ENCODE measurements around the gene ACOX3. TPM values are rescaled to one million over a fixed set of nuclear protein-coding genes. Genes with fewer than 3 reads are reported as not detected.
"Not testable (repeated sequence)": the region's sequence is repeated elsewhere in the genome, so short reads cannot be mapped to it uniquely, and the experiment has no call there.

The ACOX3 gene
- 13.1 TPM for total RNA-seq (2013)
- polyA plus RNA-seq, result 10 to 100 TPM in 2 of 3 donors, 1 to 10 TPM in 1; 3.8 to 16.8 (median 13.3) TPM
- polyA minus RNA-seq, result 9.6 and 11.8 TPM in 2 replicates
- 7.0 to 14.8 (median 11.9) reads per million in 11 experiments for total RNA-seq

- peak within 1 kb of the TSS; percentile 63 to 88 (median 71) for H3K4me3 ChIP-seq (replicated peaks in 1 of 3; ENCODE audit: low read depth in 2 of 3, low read length in 3 of 3)
- Mint-ChIP-seq H3K4me1 (peaks cover 29% of the 10 kb centered on the region), H3K36me3 (peaks cover 12 to 17% of the 10 kb centered on the region in 2 donors), H3K27me3 (ENCODE audit: low read depth in 3 of 3) (peaks cover 0 to 2% (median 0%) of the 10 kb centered on the region in 3 donors), H3K27ac (peak within 1 kb of the TSS; percentile 98 to 100 (median 100)), H3K9me3 (peaks cover 11 to 26% (median 20%) of the 10 kb centered on the region in 7 donors), H3K4me3 (peak within 1 kb of the TSS; percentile 87 to 98)
- H3K9me3 ChIP-seq (replicated peaks in 1 of 2; ENCODE audit: control insufficient read depth in 1 of 2, insufficient read depth in 1 of 2, low read length in 2 of 2), result no peaks in the 10 kb centered on the region
- peak within 1 kb of the TSS; percentile 89 for H3K9ac ChIP-seq (ENCODE audit: insufficient read depth, low read length, poor library complexity, severe bottlenecking)
- under 1% methylated on average over 59 of the region's 60 CpGs for WGBS (ENCODE audit: insufficient coverage)
- intact Hi-C loops (cut with micrococcal nuclease), result loop anchor here in 1 of 2 donors (1.0 kb wide), 1 partner anchor 12 kb away; no protein-coding TSS in a partner anchor
- H2AFZ ChIP-seq (ENCODE audit: insufficient read depth, low read depth, low read length, poor library complexity, severe bottlenecking), result peak within 1 kb of the TSS; percentile 98
- H3K79me2 ChIP-seq (ENCODE audit: insufficient read depth, low read length), result peaks cover 63% of the 10 kb centered on the region
- peaks cover 0 to 7% of the 10 kb centered on the region in 2 donors for H3K36me3 ChIP-seq (replicated peaks in 1 of 2; ENCODE audit: control insufficient read depth in 1 of 2, insufficient read depth in 2 of 2, low read length in 2 of 2)
- peaks cover 8% of the 10 kb centered on the region for H4K20me1 ChIP-seq (ENCODE audit: insufficient read depth, low read length)
- peak within 1 kb of the TSS; percentile 99 for H3K4me2 ChIP-seq (replicated peaks; ENCODE audit: extremely low read depth, low read length, poor library complexity, severe bottlenecking)
- no peaks in the 10 kb centered on the region for H3K27me3 ChIP-seq (ENCODE audit: control insufficient read depth in 2 of 2, insufficient read depth in 2 of 2, low read length in 2 of 2)
- no peak for TF ChIP-seq CTCF (IDR thresholded peaks at IDR 0.05)
- H3K4me1 ChIP-seq (ENCODE audit: control insufficient read depth in 1 of 2, insufficient read depth in 2 of 2, low read length in 2 of 2), result peaks cover 27 to 32% of the 10 kb centered on the region in 2 donors
- peak; percentile 88 to 92 (median 92) for DNase-seq
- peak within 1 kb of the TSS; percentile 89 to 99 for H3K27ac ChIP-seq (ENCODE audit: low read depth in 1 of 2, low read length in 2 of 2)
Observed at GRCh38 chr4:8440492-8441311, at the start of gene ACOX3, which contains the start of gene TRMT44. TSS of gene ACOX3 (minus strand) at chr4:8440723. CDS start at chr4:8416521, 24,202 bp downstream. TSS of gene TRMT44 (plus strand) at chr4:8440777. CDS start at chr4:8440823, 46 bp downstream.

GRCh38 chr4:8488791-8489369 is 48.4 kb upstream of the ACOX3 start:
- Mint-ChIP-seq H3K27ac (peak overlapping the region in 1 of 7 donors; percentile 10), H3K9me3 (peaks cover 0 to 5% (median 0%) of the 10 kb centered on the region in 7 donors), H3K4me3 (no peak overlapping the region), H3K36me3 (no peaks in the 10 kb centered on the region), H3K4me1 (no peaks in the 10 kb centered on the region), H3K27me3 (ENCODE audit: low read depth in 3 of 3) (peaks cover 0 to 3% (median 1%) of the 10 kb centered on the region in 3 donors)
- TF ChIP-seq CTCF (IDR thresholded peaks at IDR 0.05), result no peak
- intact Hi-C loops (cut with micrococcal nuclease), result no loop called here
- Histone ChIP-seq H4K20me1 (ENCODE audit: insufficient read depth, low read length) (no peaks in the 10 kb centered on the region), H2AFZ (ENCODE audit: insufficient read depth, low read depth, low read length, poor library complexity, severe bottlenecking) (no peak overlapping the region), H3K9me3 (replicated peaks in 1 of 2; ENCODE audit: control insufficient read depth in 1 of 2, insufficient read depth in 1 of 2, low read length in 2 of 2) (no peaks in the 10 kb centered on the region), H3K36me3 (replicated peaks in 1 of 2; ENCODE audit: control insufficient read depth in 1 of 2, insufficient read depth in 2 of 2, low read length in 2 of 2) (no peaks in the 10 kb centered on the region), H3K27me3 (ENCODE audit: control insufficient read depth in 2 of 2, insufficient read depth in 2 of 2, low read length in 2 of 2) (no peaks in the 10 kb centered on the region), H3K9ac (ENCODE audit: insufficient read depth, low read length, poor library complexity, severe bottlenecking) (no peak overlapping the region), H3K4me2 (replicated peaks; ENCODE audit: extremely low read depth, low read length, poor library complexity, severe bottlenecking) (no peak overlapping the region), H3K27ac (ENCODE audit: low read depth in 1 of 2, low read length in 2 of 2) (no peak overlapping the region), H3K79me2 (ENCODE audit: insufficient read depth, low read length) (no peaks in the 10 kb centered on the region), H3K4me1 (ENCODE audit: control insufficient read depth in 1 of 2, insufficient read depth in 2 of 2, low read length in 2 of 2) (no peaks in the 10 kb centered on the region), H3K4me3 (replicated peaks in 1 of 3; ENCODE audit: low read depth in 2 of 3, low read length in 3 of 3) (no peak overlapping the region)
- whole genome bisulfite sequencing (ENCODE audit: insufficient coverage), result 96% methylated on average over 5 of the region's 5 CpGs
- DNase-seq, result no peak

GRCh38 chr4:8486643-8487042 is 46.1 kb upstream of the ACOX3 start:
- 77% methylated on average over 5 of the region's 9 CpGs for WGBS (ENCODE audit: insufficient coverage)
- H3K27ac Mint-ChIP-seq; H3K79me2 ChIP-seq (ENCODE audit: insufficient read depth, low read length); H3K27me3 ChIP-seq (ENCODE audit: control insufficient read depth in 2 of 2, insufficient read depth in 2 of 2, low read length in 2 of 2); H3K9ac ChIP-seq (ENCODE audit: insufficient read depth, low read length, poor library complexity, severe bottlenecking); H3K27ac ChIP-seq (ENCODE audit: low read depth in 1 of 2, low read length in 2 of 2); H2AFZ ChIP-seq (ENCODE audit: insufficient read depth, low read depth, low read length, poor library complexity, severe bottlenecking); H4K20me1 ChIP-seq (ENCODE audit: insufficient read depth, low read length); H3K36me3 Mint-ChIP-seq; H3K4me2 ChIP-seq (replicated peaks; ENCODE audit: extremely low read depth, low read length, poor library complexity, severe bottlenecking); H3K4me3 ChIP-seq (replicated peaks in 1 of 3; ENCODE audit: low read depth in 2 of 3, low read length in 3 of 3); H3K36me3 ChIP-seq (replicated peaks in 1 of 2; ENCODE audit: control insufficient read depth in 1 of 2, insufficient read depth in 2 of 2, low read length in 2 of 2); H3K9me3 Mint-ChIP-seq; H3K9me3 ChIP-seq (replicated peaks in 1 of 2; ENCODE audit: control insufficient read depth in 1 of 2, insufficient read depth in 1 of 2, low read length in 2 of 2); intact Hi-C loops (cut with micrococcal nuclease); DNase-seq; H3K27me3 Mint-ChIP-seq (ENCODE audit: low read depth in 3 of 3); H3K4me3 Mint-ChIP-seq; H3K4me1 ChIP-seq (ENCODE audit: control insufficient read depth in 1 of 2, insufficient read depth in 2 of 2, low read length in 2 of 2); H3K4me1 Mint-ChIP-seq: not testable (repeated sequence)
